Measurements from ENCODE around the gene CCDC40.

Gene CCDC40

GRCh38 chr17:80000981-80001775 lies 35.3 kb upstream of the CCDC40 start:
- DNase-seq: no peak

GRCh38 chr17:80002070-80002641 lies 34.3 kb upstream of the CCDC40 start:
- no peak for DNase-seq

- DNase-seq: no peak
Measured at GRCh38 chr17:80002690-80003490, 33.6 kb upstream of the CCDC40 start.

GRCh38 chr17:80003969-80004368 lies 32.5 kb upstream of the CCDC40 start:
- no peak for DNase-seq

- peak; percentile 70 for DNase-seq
Measured at GRCh38 chr17:80005360-80006338, 30.8 kb upstream of the CCDC40 start.

- DNase-seq: no peak
Measured at GRCh38 chr17:80006339-80006720, 30.1 kb upstream of the CCDC40 start.

GRCh38 chr17:80006811-80007752 lies 29.4 kb upstream of the CCDC40 start:
- DNase-seq: no peak

GRCh38 chr17:80007939-80008338 lies 28.5 kb upstream of the CCDC40 start:
- no peak for DNase-seq

- DNase-seq: peak; percentile 79
Measured at GRCh38 chr17:80008383-80008840, 28.0 kb upstream of the CCDC40 start.

GRCh38 chr17:80008848-80009247 lies 27.6 kb upstream of the CCDC40 start:
- no peak for DNase-seq

GRCh38 chr17:80009391-80010282 lies 26.8 kb upstream of the CCDC40 start:
- no peak for DNase-seq

- DNase-seq: no peak
Measured at GRCh38 chr17:80010283-80010858, 26.1 kb upstream of the CCDC40 start.

GRCh38 chr17:80011989-80012555 lies 24.4 kb upstream of the CCDC40 start:
- no peak for DNase-seq

- no peak for DNase-seq
Measured at GRCh38 chr17:80012765-80013741, 23.4 kb upstream of the CCDC40 start.

GRCh38 chr17:80017226-80018010 lies 19.0 kb upstream of the CCDC40 start:
- DNase-seq: no peak

GRCh38 chr17:80018917-80019651 lies 17.4 kb upstream of the CCDC40 start:
- DNase-seq: no peak

- no peak for DNase-seq
Measured at GRCh38 chr17:80021600-80021999, 14.8 kb upstream of the CCDC40 start.

Data from hematopoietic multipotent progenitor cell treated with erythropoietin and hydrocortisone succinate and interleukin-3 and kit ligand, for 6 days (in vitro differentiated cells).